GM19099 (cell line): ENCODE data around the gene SLC29A2.

Source experiments
- POLR2A ChIP-seq: IDR thresholded peaks from 3 replicates; pipeline ENCODE4 v1.6.1; 2011; ENCODE audit warnings: low read depth; ENCODE audit not compliant: insufficient read length; ENCODE audit errors: extremely low read depth

Gene SLC29A2

DNA sequence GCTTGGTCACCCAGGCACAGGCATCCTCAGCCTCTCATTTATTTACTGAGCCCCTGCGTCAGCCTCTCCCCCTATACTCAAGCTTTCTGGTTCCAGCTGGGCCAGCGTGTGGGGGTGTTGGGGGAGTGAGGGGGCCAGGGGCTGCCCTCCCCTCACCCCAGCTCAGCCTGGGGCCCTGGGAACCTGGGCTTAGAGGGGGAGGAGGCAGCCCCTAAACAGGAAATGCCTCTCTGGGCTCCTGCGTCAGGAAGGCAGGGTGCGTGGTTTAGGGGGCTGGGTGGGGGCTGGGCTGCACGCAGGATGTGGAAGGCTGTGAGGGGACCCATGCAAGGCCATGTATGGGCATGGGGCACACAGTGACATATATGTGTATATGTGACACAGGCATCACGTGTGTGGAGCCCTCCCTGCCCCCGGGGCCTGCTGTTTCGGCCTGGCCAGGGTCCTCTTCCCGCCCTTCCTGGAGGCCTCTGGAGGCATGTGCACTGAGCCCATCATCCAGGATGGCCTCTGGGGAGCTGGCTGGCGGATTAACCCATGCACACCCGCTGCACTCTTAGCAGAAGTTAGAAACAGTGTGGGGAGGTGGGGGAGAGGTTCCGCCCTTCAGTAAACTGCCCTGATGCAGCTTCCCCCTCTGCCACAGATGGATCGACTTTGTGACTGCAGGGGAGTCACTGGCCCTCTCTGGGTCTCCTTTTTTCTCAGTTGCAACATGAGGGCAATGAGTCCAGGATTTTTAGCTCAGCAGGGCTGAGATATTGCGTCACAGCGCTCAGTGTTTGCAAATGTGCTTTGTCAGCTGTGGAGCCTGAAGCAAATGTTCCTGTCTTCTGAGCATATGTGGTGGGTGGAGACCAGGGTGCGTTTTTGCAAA, 53.6 kb downstream of the SLC29A2 start:
- no peak for TF ChIP-seq POLR2A

DNA sequence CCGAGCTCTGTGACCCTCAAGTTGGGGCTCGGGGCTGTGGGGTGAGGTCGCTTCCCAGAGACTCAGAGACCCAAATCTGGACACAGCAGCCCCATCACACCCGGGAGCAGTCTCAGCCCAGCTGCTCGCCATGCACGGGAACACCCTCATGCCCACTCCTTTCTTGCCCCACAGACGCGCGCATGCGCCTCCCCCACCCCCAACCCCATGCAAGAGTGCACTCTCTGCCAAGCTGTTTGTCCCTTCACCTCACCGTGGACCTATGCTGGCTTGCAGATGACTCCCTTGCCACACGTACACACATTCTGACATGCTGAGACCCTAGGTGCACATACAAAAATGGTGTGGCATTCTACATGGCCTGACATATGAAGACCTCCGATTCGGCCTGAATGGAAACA, 54.2 kb downstream of the SLC29A2 start:
- peak; percentile 41 for TF ChIP-seq POLR2A

DNA sequence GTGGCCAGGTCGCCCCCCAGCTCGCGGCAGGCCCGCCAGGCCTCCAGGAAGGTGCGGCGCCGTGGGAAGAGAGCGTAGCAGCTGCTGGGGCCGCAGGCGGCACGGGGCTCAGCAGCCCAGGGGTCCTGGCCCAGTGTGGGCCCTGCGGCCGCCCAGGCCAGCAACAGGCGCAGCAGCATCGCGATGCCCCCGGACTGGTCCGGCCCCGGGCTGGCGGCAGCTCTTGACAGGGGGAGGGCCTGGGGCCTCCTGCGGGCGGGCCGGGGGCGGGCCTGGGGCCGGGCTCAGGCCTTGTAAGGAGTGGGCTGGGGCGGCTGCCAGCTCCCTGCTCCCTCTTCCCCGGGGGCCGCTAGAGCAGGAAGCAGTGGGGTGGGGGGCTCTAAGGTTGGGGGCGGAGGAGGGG, 54.7 kb downstream of the SLC29A2 start, which contains the start of gene CD248:
TSS of gene CD248 (minus strand) at position 196 of the 403 bp plus-strand sequence. CDS start at position 179, 17 bp downstream.
- no peak for TF ChIP-seq POLR2A

DNA sequence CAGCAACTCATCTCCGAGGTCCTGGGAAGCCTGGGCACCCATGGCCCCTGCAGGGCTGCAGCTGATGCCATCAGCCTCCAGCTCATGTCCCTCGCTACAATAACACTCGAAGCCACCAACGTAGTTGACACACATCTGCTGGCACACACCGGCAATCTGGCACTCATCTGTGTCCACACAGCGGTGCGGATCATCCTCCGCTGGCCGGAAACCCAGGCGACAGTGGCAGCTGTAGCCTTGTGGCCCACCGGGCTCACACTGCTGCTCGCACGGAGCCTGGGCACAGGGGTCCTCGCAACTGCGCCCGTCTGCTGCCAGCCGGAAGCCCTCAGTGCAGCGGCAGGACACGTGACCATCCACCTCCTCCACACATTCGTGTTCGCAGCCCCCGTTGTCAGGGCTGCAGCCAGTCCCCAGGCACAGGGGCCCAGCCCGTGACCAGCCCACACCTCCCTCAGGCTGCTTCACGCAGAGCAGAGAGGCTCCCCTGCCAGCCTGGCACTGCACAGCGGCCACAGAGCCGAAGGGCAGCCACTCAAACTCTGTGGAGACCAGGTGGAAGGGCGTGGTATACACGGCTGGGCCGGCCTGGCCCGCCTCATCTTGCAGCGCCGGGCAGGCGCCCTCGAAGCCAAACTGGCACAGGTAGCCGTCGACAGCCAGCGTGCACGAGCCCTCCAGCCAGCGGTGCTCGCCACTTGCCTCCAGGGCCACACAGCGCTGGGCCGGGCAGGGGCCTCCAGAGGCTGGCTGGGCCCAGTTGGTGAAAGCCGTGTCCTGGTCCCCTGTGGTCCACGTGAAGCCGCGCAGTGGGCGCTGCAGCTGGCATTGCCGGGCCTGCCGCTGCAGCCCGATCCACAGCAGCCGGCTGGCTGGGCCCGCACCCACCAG, 55.4 kb downstream of the SLC29A2 start:
- TF ChIP-seq POLR2A = no peak

DNA sequence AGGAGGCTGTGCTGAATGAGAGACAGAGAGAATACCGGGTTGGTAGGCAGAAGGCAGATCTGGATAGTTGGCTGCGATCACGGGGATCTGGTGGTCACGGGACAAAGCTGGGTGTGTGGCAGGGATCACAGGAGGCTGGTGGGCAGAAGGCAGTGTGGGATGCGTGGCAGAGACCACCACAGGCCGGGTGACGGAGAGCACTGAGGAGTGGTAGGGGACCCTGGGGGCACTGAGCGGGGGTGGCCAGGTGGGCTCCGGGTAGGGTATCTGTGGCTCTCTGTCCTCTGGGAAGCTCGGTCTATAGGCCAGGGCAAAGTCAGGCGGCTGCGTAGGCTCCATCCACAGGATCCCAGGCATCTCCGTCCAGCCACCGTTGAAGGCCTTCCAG, 56.1 kb downstream of the SLC29A2 start:
- no peak for TF ChIP-seq POLR2A

DNA sequence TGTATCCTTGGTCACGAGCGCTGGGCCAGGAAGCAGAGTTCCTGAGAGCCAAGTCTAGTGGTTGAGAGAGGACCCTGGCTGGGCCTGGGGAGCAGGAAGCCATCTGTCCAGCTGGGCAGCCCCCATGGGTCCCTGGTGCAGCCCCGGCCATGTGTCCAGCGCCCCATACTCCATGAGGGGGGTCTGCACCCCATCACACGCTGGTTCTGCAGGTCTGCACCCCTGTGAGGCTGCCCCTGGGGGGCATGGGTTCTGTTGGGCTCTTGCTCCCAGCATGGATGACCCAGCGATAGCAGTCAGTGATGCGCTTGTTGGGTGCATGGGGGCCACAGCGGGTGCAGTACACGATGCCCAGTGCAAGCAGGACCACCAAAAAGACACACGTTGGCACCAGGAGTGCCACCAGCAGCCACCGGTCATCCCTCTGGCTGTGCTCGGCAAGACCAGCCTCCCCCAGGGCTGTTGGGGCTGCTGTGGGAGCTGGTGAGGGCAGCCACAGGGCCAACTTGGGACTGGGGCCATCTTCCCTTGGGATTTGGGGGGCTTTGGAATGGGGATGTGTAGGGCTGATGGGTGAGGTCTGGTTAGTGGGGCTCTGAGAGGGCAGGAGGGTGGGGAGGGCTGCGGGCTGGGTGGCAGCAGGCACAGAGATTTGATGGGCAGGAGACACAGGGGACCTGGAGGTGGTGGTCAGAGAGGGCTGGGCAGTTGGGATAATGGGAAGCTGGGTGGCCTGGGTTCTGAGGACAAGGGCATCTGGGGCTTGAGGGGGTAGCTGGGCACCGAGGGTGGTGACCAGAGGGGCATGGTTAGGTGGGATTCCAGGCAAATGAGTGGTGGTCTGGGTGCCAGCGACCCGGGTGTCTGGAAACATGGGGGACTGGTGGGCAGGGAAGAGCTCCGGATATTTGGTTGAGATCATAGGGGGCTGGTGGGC, 56.7 kb downstream of the SLC29A2 start:
- no peak for TF ChIP-seq POLR2A

DNA sequence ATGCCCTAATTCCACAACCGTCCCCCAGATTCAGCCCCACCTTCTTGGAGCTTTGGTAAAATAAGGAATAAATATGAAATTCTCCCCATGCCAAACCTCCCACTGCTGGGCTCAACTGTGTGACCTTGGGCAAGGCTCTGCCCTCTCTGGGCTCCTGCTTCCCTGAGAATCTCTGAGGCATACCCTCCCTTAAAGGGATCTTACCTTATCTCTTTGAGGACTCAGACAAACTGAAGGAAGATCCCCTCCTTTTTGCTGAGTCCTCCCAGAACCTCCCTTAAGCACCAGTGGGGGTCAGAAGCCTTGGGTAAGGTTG, 57.4 kb downstream of the SLC29A2 start:
- TF ChIP-seq POLR2A = no peak

DNA sequence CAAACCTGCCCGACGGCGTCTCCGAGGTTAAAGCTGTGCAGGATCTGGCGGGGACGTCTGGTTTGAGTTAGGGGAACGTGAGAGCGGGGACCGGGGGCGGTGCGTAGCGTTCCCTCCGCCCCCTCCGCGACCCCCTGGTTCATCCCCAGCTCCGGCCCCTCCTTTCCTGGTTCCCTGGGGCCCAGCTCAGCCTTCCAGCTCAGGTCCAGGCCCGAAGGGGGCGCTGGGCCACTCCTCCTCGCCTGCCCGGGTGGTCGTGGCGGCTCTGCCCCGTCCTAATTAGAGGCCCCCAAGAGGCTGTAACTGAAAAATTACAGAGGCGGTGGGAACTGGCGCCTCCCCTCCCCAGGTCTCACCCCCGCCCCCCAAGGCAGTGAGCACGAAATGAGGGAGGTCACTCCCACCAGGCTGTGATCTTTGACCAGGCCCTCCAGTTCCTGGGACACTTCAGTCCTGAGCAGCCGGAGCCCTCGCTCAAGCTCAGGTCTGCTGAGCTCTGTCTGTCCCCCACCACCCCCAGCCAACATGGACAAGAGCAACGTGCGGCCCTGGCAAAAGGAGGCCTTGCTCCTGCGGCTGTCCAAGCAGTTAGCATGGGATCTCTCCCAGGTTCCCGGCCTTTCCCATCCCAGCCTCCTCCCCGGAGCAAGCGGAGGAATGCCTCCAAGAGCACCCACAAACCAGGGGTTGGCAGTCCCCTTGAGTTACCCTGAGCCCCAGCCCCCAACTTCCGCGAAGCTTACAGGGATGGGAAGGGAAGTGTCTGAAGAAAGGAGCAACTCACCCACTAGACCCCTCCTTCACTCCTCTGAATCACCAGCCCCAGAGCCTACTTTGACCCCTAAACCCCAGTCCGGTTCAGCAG, 58.0 kb downstream of the SLC29A2 start:
- no peak for TF ChIP-seq POLR2A

DNA sequence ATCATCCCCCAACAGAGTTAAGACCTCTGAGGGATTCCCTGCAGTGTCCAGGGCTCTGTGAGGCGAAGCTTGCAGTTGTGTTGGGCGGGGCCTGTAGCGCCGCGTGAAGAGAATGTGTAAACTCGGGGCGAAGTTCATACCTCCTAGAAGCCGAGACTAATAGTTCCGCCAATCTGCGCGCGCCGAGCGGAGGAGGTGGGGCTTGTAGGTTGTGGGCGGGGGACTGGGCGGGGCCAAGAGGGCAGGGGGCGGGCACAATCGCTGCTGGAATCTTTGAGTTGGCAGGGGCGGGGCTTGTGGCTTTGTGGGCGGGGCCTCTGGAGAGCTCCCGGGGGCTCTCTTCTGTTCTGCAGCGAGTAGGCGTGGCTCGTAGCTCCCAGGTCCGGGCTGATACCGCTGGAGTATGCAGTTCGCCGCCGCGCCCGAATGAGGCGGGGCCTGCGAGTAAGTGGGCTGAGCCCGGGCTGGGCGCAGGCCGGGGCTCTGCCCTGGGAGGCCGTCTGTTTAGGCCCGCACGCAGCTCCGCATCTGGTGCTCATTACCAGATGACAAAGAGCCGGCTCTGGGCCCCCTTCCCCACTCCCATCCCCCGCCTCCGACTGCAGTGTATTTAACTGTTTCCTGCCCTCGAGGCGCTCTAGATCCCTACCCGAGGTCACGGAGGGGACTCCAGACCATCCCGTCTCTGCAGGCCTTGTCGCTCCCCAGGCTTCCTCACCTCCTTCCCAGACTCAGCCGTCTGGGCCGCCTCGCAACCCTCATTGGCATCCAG, 58.8 kb downstream of the SLC29A2 start:
- peak; percentile 31 for TF ChIP-seq POLR2A
